ENCODE results near the gene CCDC85A.
A peak's percentile ranks its signal among the peaks of the same experiment; 100 is the strongest.

The CCDC85A gene

DNA sequence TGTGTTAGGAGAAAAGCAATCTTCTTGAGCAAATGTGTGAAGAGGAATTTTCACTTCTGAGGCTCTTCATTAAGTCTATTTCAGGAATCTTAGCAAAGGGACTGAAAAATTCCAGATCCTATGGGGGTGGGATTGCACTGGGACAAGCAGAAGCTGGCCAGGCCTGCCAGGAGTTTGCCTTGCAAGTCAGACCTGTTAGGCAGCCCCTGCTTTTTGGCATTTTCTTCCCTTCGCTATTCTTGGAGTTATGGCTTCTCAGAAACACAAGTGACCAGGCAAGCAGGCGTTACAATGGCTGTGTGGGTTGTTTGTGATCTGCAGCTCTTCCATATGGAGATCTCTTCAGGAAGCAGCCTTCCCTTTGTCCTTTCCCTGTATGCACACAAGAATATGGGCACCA lies 8.0 kb upstream of the CCDC85A start:
- TF ChIP-seq, protein P1, sequence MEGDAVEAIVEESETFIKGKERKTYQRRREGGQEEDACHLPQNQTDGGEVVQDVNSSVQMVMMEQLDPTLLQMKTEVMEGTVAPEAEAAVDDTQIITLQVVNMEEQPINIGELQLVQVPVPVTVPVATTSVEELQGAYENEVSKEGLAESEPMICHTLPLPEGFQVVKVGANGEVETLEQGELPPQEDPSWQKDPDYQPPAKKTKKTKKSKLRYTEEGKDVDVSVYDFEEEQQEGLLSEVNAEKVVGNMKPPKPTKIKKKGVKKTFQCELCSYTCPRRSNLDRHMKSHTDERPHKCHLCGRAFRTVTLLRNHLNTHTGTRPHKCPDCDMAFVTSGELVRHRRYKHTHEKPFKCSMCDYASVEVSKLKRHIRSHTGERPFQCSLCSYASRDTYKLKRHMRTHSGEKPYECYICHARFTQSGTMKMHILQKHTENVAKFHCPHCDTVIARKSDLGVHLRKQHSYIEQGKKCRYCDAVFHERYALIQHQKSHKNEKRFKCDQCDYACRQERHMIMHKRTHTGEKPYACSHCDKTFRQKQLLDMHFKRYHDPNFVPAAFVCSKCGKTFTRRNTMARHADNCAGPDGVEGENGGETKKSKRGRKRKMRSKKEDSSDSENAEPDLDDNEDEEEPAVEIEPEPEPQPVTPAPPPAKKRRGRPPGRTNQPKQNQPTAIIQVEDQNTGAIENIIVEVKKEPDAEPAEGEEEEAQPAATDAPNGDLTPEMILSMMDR (IDR thresholded peaks at IDR 0.05; ENCODE audit: unreplicated experiment in 3 of 3): no peak

GRCh38 chr2:56177420-56178220 lies 6.2 kb upstream of the CCDC85A start:
- H3K36me3 Mint-ChIP-seq (ENCODE audit: low read depth): no peaks in the 10 kb centered on the region
- H3K27me3 Mint-ChIP-seq (ENCODE audit: low read depth): peaks cover 20% of the 10 kb centered on the region
- H3K4me3 Mint-ChIP-seq: no peak overlapping the region
- H3K27ac Mint-ChIP-seq: no peak overlapping the region
- H3K4me1 Mint-ChIP-seq: peaks cover 8% of the 10 kb centered on the region
- TF ChIP-seq, protein P1 (IDR thresholded peaks at IDR 0.05; ENCODE audit: unreplicated experiment in 3 of 3): no peak
- H3K9me3 Mint-ChIP-seq: no peaks in the 10 kb centered on the region

More for the DNA sequence above, 8.0 kb upstream of the CCDC85A start:
- Mint-ChIP-seq H3K9me3 (peaks cover 3% of the 10 kb centered on the region), H3K4me1 (no peaks in the 10 kb centered on the region), H3K36me3 (ENCODE audit: low read depth) (no peaks in the 10 kb centered on the region), H3K4me3 (no peak overlapping the region), H3K27me3 (ENCODE audit: low read depth) (peaks cover 5% of the 10 kb centered on the region), H3K27ac (no peak overlapping the region)

DNA sequence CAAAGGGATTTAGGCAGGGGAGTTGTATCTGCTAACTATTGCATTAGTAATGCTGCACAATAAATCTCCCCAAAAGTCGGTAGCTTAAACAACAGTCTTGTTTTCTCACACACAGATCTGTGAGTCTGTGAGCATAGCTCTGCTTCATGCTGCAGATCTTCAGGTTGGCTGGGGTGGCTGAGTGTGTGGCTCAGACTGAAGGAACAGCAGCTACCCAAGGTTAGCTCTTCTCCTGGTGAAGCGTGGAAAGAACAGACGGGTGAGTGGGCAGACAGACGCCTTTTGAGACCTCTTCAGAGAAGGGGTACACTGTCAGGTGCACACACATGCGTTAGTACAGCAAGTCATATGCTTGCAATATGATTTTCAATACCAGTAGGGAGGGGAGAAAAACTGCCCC lies 3.9 kb upstream of the CCDC85A start:
- H3K9me3 Mint-ChIP-seq: no peaks in the 10 kb centered on the region
- peaks cover 15% of the 10 kb centered on the region for H3K4me1 Mint-ChIP-seq
- no peak overlapping the region for H3K27ac Mint-ChIP-seq
- H3K27me3 Mint-ChIP-seq (ENCODE audit: low read depth): peaks cover 30% of the 10 kb centered on the region
- no peaks in the 10 kb centered on the region for H3K36me3 Mint-ChIP-seq (ENCODE audit: low read depth)
- TF ChIP-seq, protein P1 (IDR thresholded peaks at IDR 0.05; ENCODE audit: unreplicated experiment in 3 of 3): no peak
- no peak overlapping the region for H3K4me3 Mint-ChIP-seq

- TF ChIP-seq, protein P1 (IDR thresholded peaks at IDR 0.05; ENCODE audit: unreplicated experiment in 3 of 3): no peak
- H3K27me3 Mint-ChIP-seq (ENCODE audit: low read depth): peaks cover 53% of the 10 kb centered on the region
- H3K4me1 Mint-ChIP-seq: peaks cover 36% of the 10 kb centered on the region
- H3K4me3 Mint-ChIP-seq: peak overlapping the region; percentile 72 to 82 (median 79)
- no peaks in the 10 kb centered on the region for H3K36me3 Mint-ChIP-seq (ENCODE audit: low read depth)
- H3K9me3 Mint-ChIP-seq: no peaks in the 10 kb centered on the region
- H3K27ac Mint-ChIP-seq: no peak overlapping the region
Measured at GRCh38 chr2:56182420-56182819, 1.4 kb upstream of the CCDC85A start.

- no peak overlapping the region for H3K27ac Mint-ChIP-seq
- H3K27me3 Mint-ChIP-seq (ENCODE audit: low read depth): peaks cover 60% of the 10 kb centered on the region
- H3K4me1 Mint-ChIP-seq: peaks cover 47% of the 10 kb centered on the region
- TF ChIP-seq, protein P1 (IDR thresholded peaks at IDR 0.05; ENCODE audit: unreplicated experiment in 3 of 3): no peak
- peak overlapping the region; percentile 89 to 94 (median 94) for H3K4me3 Mint-ChIP-seq
- H3K9me3 Mint-ChIP-seq: no peaks in the 10 kb centered on the region
- no peaks in the 10 kb centered on the region for H3K36me3 Mint-ChIP-seq (ENCODE audit: low read depth)
Measured at GRCh38 chr2:56184500-56185011, 766 bp downstream of the CCDC85A start.
